Natural killer cell (primary cell): Measurements from ENCODE around the gene MATN1. TPM values are rescaled to one million over a fixed set of nuclear protein-coding genes. Genes with fewer than 3 reads are reported as not detected.

Source experiments
- ATAC-seq, 3 donors: fragments of 150-1000 bp in 2 of 3; fragments of 200-7000 bp in 1 of 3; cut with Tn5 transposase; 1 replicate in 1 of 3; 2 replicates in 2 of 3; pipeline ENCODE4 v1.10.0; 2021; ENCODE audit warnings: mild to moderate bottlenecking in 2 of 3, moderate library complexity in 2 of 3
- DNase-seq, 2 donors: peaks; one replicate each; pipeline versions ENCODE4 v3.0.0 to v3.0.0-alpha.2; 2013 to 2021; ENCODE audit warnings: mixed read lengths in 1 of 2
- H3K27ac ChIP-seq: one replicate; pipeline ENCODE4 v1.5.1; 2013; ENCODE audit warnings: mild to moderate bottlenecking, low read length
- H3K27me3 ChIP-seq: one replicate; pipeline ENCODE4 v1.6.1; 2013; ENCODE audit warnings: low read length; ENCODE audit not compliant: control insufficient read depth, insufficient read depth
- H3K36me3 ChIP-seq: one replicate; pipeline ENCODE4 v1.6.1; 2013; ENCODE audit warnings: low read length; ENCODE audit not compliant: control insufficient read depth, insufficient read depth
- H3K4me1 ChIP-seq: one replicate; pipeline ENCODE4 v1.6.1; 2013; ENCODE audit warnings: low read length; ENCODE audit not compliant: control insufficient read depth, insufficient read depth
- H3K4me3 ChIP-seq: one replicate; pipeline ENCODE4 v1.5.1; 2013; ENCODE audit warnings: low read length
- H3K9me3 ChIP-seq: one replicate; pipeline ENCODE4 v1.6.1; 2013; ENCODE audit warnings: low read length; ENCODE audit not compliant: control insufficient read depth, insufficient read depth
- H3K27ac Mint-ChIP-seq, 2 donors: one replicate each; pipeline ENCODE4 v1.8.0; 2022; ENCODE audit warnings: mild to moderate bottlenecking in 2 of 2, mixed read lengths in 2 of 2, moderate library complexity in 1 of 2
- H3K27me3 Mint-ChIP-seq, 2 donors: one replicate each; pipeline ENCODE4 v1.8.0; 2022; ENCODE audit warnings: low read depth in 2 of 2, mixed read lengths in 2 of 2
- H3K36me3 Mint-ChIP-seq: one replicate; pipeline ENCODE4 v1.8.0; 2022; ENCODE audit warnings: mixed read lengths
- H3K4me1 Mint-ChIP-seq, 2 donors: one replicate each; pipeline ENCODE4 v1.8.0; 2022; ENCODE audit warnings: mixed read lengths in 2 of 2
- H3K4me3 Mint-ChIP-seq: one replicate; pipeline ENCODE4 v1.8.0; 2022; ENCODE audit warnings: mild to moderate bottlenecking, moderate library complexity, mixed read lengths
- H3K9me3 Mint-ChIP-seq, 2 donors: one replicate each; pipeline ENCODE4 v1.8.0; 2022; ENCODE audit warnings: mixed read lengths in 2 of 2
- CTCF ChIP-seq: fragments of 200-600 bp; IDR thresholded peaks from one replicate; pipeline ENCODE4 v1.8.0; 2022; ENCODE audit warnings: antibody characterized with exemption
- WGBS: methylation state at CpG from one replicate; pipeline ENCODE4 v1.1.7; 2013; ENCODE audit warnings: missing lambda C conversion rate; ENCODE audit not compliant: insufficient coverage; 5-methylcytosine and 5-hydroxymethylcytosine counted together
- intact Hi-C: fragments of 100-400 bp; cut with micrococcal nuclease; formaldehyde crosslinking; loops from one replicate; pipeline ENCODE4 v1.14.2; 2022
- total RNA-seq, 4 donors: library from RNA; stranded (reverse); fragments of 120-200 nt in 1 of 4; gene quantifications; one replicate each; pipeline versions ENCODE4 v1.2.3 to v1.2.4, GENCODE V29; 2013 to 2022

MATN1 gene
- total RNA-seq, 3 donors from 2014 or later (not counting 1 experiment from before 2014, with no cell fraction given), result 0.93 to 1.7 (median 1.2) TPM

GRCh38 chr1:30694280-30695175 lies 28.9 kb downstream of the MATN1 start:
- no peak overlapping the region for H3K27ac ChIP-seq
- H3K9me3 ChIP-seq, result no peaks in the 10 kb centered on the region
- DNase-seq (no peak), ATAC-seq (no peak)
- no peak for TF ChIP-seq CTCF
- intact Hi-C loops, result no loop called here
- H3K36me3 ChIP-seq, result no peaks in the 10 kb centered on the region
- Mint-ChIP-seq H3K4me1 (peaks cover 0 to 8% of the 10 kb centered on the region in 2 donors), H3K27me3 (peaks cover 8 to 9% of the 10 kb centered on the region in 2 donors), H3K4me3 (no peak overlapping the region), H3K36me3 (no peaks in the 10 kb centered on the region), H3K27ac (no peak overlapping the region), H3K9me3 (no peaks in the 10 kb centered on the region)
- H3K27me3 ChIP-seq, result peaks cover 2% of the 10 kb centered on the region
- no peak overlapping the region for H3K4me3 ChIP-seq
- 78% methylated on average over 8 of the region's 8 CpGs for WGBS
- no peaks in the 10 kb centered on the region for H3K4me1 ChIP-seq

GRCh38 chr1:30693822-30694221 lies 29.6 kb downstream of the MATN1 start:
- Mint-ChIP-seq H3K4me1 (peaks cover 0 to 8% of the 10 kb centered on the region in 2 donors), H3K27me3 (peaks cover 11 to 14% of the 10 kb centered on the region in 2 donors), H3K4me3 (no peak overlapping the region), H3K9me3 (no peaks in the 10 kb centered on the region), H3K36me3 (no peaks in the 10 kb centered on the region), H3K27ac (no peak overlapping the region)
- TF ChIP-seq CTCF, result no peak
- intact Hi-C loops, result no loop called here
- Histone ChIP-seq H3K27ac (no peak overlapping the region), H3K4me3 (no peak overlapping the region), H3K27me3 (peaks cover 2% of the 10 kb centered on the region), H3K9me3 (no peaks in the 10 kb centered on the region), H3K4me1 (no peaks in the 10 kb centered on the region), H3K36me3 (no peaks in the 10 kb centered on the region)
- no peak for DNase-seq
- WGBS, result 72% methylated on average over 5 of the region's 5 CpGs
- ATAC-seq, result no peak

- H3K36me3 ChIP-seq, result no peaks in the 10 kb centered on the region
- H3K4me1 Mint-ChIP-seq, result peaks cover 0 to 8% of the 10 kb centered on the region in 2 donors
- H3K27ac ChIP-seq, result no peak overlapping the region
- H3K4me1 ChIP-seq, result no peaks in the 10 kb centered on the region
- H3K27ac Mint-ChIP-seq, result no peak overlapping the region
- no peak overlapping the region for H3K4me3 ChIP-seq
- H3K27me3 Mint-ChIP-seq, result peaks cover 12 to 17% of the 10 kb centered on the region in 2 donors
- H3K36me3 Mint-ChIP-seq, result no peaks in the 10 kb centered on the region
- intact Hi-C loops, result no loop called here
- WGBS, result 80% methylated on average over 3 of the region's 3 CpGs
- H3K9me3 Mint-ChIP-seq, result no peaks in the 10 kb centered on the region
- no peak overlapping the region for H3K4me3 Mint-ChIP-seq
- TF ChIP-seq CTCF, result no peak
- DNase-seq, result no peak
- no peaks in the 10 kb centered on the region for H3K9me3 ChIP-seq
- peaks cover 2% of the 10 kb centered on the region for H3K27me3 ChIP-seq
- no peak for ATAC-seq
These were observed 30.0 kb downstream of the MATN1 start for GRCh38 chr1:30693366-30693765.
